Progenitor cell of endocrine pancreas (in vitro differentiated cells): Measurements from ENCODE around the gene STX11. TPM values are rescaled to one million over a fixed set of nuclear protein-coding genes. Genes with fewer than 3 reads are reported as not detected.
A peak's percentile ranks its signal among the peaks of the same experiment; 100 is the strongest.

Experiments used
- DNase-seq: peaks from one replicate; pipeline ENCODE4 v3.0.0; 2021; ENCODE audit warnings: low spot score; ENCODE audit not compliant: unreplicated experiment
- H3K27ac Mint-ChIP-seq: 2 replicates; pipeline ENCODE4 v1.8.0; 2021; ENCODE audit warnings: mild to moderate bottlenecking, moderate library complexity, mixed read lengths
- H3K27me3 Mint-ChIP-seq: 2 replicates; pipeline ENCODE4 v1.8.0; 2021; ENCODE audit warnings: mixed read lengths
- H3K36me3 Mint-ChIP-seq: 2 replicates; pipeline ENCODE4 v1.8.0; 2022; ENCODE audit warnings: mixed read lengths; ENCODE audit not compliant: insufficient read depth
- H3K4me1 Mint-ChIP-seq: 2 replicates; pipeline ENCODE4 v1.8.0; 2021; ENCODE audit warnings: low read depth, mixed read lengths
- H3K4me3 Mint-ChIP-seq: 2 replicates; pipeline ENCODE4 v1.8.0; 2021; ENCODE audit warnings: low read depth, mild to moderate bottlenecking, moderate library complexity, mixed read lengths
- H3K9me3 Mint-ChIP-seq: 2 replicates; pipeline ENCODE4 v1.8.0; 2021; ENCODE audit warnings: low read depth, mixed read lengths
- CTCF ChIP-seq: fragments of 200-600 bp; sonication (generic); IDR thresholded peaks from one replicate; pipeline ENCODE4 v1.5.0; 2021; ENCODE audit warnings: antibody characterized with exemption, mild to moderate bottlenecking; ENCODE audit not compliant: unreplicated experiment
- long read RNA-seq: library from polyadenylated mRNA; unstranded; transcript quantifications from one replicate; pipeline ENCODE4 v2.0.0, GENCODE V29; 2020
- total RNA-seq: library from RNA; stranded (reverse); gene quantifications from 2 replicates; pipeline ENCODE4 v1.2.1, GENCODE V29; 2021

STX11 gene
- not detected in 2 replicates for total RNA-seq
- long read RNA-seq = 0 reads

GRCh38 chr6:144149894-144150709 lies at the start of gene STX11:
TSS of gene STX11 (plus strand) at chr6:144150517. CDS start at chr6:144186628, 36,111 bp downstream.
- H3K4me3 Mint-ChIP-seq = peak within 1 kb of the TSS; percentile 79
- peak; percentile 30 for DNase-seq
- H3K9me3 Mint-ChIP-seq = no peaks in the 10 kb centered on the region
- H3K4me1 Mint-ChIP-seq = peaks cover 8% of the 10 kb centered on the region
- H3K27me3 Mint-ChIP-seq = peaks cover 85% of the 10 kb centered on the region
- no peaks in the 10 kb centered on the region for H3K36me3 Mint-ChIP-seq
- peak within 1 kb of the TSS; percentile 30 for H3K27ac Mint-ChIP-seq
- no peak for TF ChIP-seq CTCF

GRCh38 chr6:144103026-144103563 lies 47.2 kb upstream of the STX11 start:
- DNase-seq = no peak
- H3K27ac Mint-ChIP-seq = no peak overlapping the region
- no peaks in the 10 kb centered on the region for H3K36me3 Mint-ChIP-seq
- H3K9me3 Mint-ChIP-seq = no peaks in the 10 kb centered on the region
- no peaks in the 10 kb centered on the region for H3K4me1 Mint-ChIP-seq
- TF ChIP-seq CTCF = no peak
- no peaks in the 10 kb centered on the region for H3K27me3 Mint-ChIP-seq
- H3K4me3 Mint-ChIP-seq = no peak overlapping the region

- no peak overlapping the region for H3K27ac Mint-ChIP-seq
- H3K9me3 Mint-ChIP-seq = no peaks in the 10 kb centered on the region
- H3K27me3 Mint-ChIP-seq = no peaks in the 10 kb centered on the region
- no peaks in the 10 kb centered on the region for H3K36me3 Mint-ChIP-seq
- DNase-seq = no peak
- H3K4me1 Mint-ChIP-seq = no peaks in the 10 kb centered on the region
- TF ChIP-seq CTCF = no peak
- H3K4me3 Mint-ChIP-seq = no peak overlapping the region
These were observed 45.8 kb upstream of the STX11 start for GRCh38 chr6:144104488-144104887.

- no peak overlapping the region for H3K27ac Mint-ChIP-seq
- H3K9me3 Mint-ChIP-seq = no peaks in the 10 kb centered on the region
- no peaks in the 10 kb centered on the region for H3K36me3 Mint-ChIP-seq
- no peak overlapping the region for H3K4me3 Mint-ChIP-seq
- H3K27me3 Mint-ChIP-seq = no peaks in the 10 kb centered on the region
- peak; percentile 83 for TF ChIP-seq CTCF
- no peak for DNase-seq
- no peaks in the 10 kb centered on the region for H3K4me1 Mint-ChIP-seq
These were observed 45.3 kb upstream of the STX11 start for GRCh38 chr6:144104898-144105487.

GRCh38 chr6:144106206-144106605 lies 44.1 kb upstream of the STX11 start:
- H3K4me3 Mint-ChIP-seq = no peak overlapping the region
- H3K9me3 Mint-ChIP-seq = no peaks in the 10 kb centered on the region
- H3K27ac Mint-ChIP-seq = no peak overlapping the region
- no peaks in the 10 kb centered on the region for H3K4me1 Mint-ChIP-seq
- no peaks in the 10 kb centered on the region for H3K27me3 Mint-ChIP-seq
- no peak for TF ChIP-seq CTCF
- no peaks in the 10 kb centered on the region for H3K36me3 Mint-ChIP-seq
- DNase-seq = no peak
